CMK (cell line): ENCODE data around the gene CTIF.

Experiments used
- DNase-seq: peaks from one replicate; pipeline ENCODE4 v3.0.0-alpha.2; 2010; ENCODE audit warnings: low read depth

Gene CTIF

DNA sequence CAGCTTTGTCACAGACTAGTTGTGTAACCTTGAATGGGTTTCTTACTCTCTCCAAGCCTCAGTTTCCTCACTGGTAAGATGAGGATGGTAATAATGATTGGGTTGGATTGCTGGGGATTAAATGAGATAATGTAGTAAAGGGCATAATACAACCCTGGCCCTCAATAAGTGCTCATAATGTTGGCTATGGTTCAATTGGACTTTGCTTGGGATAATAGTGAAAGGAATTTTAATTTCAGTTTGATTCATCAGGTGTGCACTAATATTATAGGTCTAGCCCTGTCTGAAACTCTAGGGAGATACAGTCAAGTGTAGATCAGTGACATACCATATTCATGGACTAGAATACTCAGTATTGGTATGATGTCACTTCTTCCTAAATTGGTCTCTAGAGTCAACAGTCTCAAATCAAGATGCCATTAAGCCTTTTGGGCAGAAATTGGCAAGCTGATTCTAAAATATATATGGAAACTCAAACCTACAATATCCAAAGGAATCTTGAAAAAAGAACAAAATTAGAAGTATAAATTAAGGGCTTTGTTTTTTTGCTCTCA, 250.5 kb downstream of the CTIF start:
- no peak for DNase-seq

DNA sequence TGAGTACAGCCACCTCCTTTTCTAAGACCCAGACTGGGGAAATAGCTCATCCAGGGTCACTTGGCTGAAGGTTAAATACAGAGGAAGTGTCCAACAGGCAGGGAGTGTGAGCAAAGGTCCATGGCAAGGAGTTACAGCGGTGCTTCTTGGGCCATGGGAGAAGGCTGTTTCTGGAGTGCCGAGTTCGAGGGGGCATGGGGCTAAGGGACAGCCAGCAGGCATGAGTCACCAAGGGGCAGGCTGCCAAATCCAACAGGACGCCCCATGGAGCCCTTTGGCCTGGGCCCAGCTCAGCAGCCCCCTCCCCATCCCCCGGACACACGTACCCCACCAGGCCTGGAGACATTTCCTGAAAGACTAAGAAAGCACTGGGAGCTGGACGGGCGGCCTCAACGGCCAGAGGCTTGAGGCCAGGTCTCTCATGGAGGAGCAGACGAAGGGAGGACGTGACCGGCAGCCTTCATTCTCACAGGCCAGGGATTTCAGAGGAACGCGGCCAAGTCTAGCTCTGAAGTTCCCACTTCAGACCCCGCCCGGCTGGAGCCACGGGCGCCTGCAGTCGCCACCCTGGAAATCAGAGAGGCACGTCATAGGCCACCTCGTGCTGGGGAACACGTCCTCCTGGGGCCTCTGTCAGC, 251.5 kb downstream of the CTIF start:
- no peak for DNase-seq

GRCh38 chr18:48790869-48791635, 252.2 kb downstream of the CTIF start:
- no peak for DNase-seq

DNA sequence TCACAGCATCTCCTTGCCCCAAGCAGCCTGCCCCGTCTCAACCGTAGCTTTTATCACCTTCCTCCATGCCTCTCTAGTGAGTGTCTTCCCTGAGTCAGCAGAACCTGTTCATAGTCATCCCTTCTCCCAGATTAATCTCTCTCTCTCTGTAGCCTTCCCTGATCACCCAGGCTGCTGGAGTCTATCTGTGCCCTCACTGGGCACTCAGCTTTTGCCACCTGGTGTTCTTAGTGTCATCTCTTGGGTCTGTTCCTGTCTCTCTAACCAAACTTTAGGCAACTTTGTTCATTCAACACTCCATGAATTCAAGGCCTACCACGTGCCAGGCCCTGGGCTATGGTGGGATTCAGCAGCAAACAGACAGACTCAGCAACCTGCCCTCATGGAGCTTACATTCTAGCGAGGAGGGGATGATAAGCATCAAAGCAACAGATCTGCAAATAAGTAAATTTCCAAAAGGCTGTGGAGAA, 252.8 kb downstream of the CTIF start:
- DNase-seq: no peak

DNA sequence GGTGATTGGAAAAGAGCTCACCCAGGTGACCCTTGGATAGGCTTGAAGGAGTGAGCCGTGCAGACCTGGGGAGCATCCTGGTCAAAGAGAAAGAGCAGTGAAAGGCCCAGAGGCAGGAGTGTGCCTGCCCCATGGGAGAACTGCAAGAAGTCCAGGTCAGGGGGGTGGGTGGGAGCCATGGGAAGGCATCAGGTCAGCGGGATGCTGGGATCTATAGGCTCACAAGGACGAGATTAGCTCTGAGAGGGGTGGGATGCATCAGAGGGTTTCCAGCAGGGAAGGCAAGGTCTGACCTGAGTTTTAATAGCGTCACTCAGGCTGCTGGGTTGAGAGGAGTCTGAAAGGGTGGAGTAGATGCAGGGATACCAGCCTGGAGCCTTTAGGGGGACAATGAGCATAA, 253.3 kb downstream of the CTIF start:
- DNase-seq: no peak

GRCh38 chr18:48792611-48793380, 254.0 kb downstream of the CTIF start:
- DNase-seq: no peak

DNA sequence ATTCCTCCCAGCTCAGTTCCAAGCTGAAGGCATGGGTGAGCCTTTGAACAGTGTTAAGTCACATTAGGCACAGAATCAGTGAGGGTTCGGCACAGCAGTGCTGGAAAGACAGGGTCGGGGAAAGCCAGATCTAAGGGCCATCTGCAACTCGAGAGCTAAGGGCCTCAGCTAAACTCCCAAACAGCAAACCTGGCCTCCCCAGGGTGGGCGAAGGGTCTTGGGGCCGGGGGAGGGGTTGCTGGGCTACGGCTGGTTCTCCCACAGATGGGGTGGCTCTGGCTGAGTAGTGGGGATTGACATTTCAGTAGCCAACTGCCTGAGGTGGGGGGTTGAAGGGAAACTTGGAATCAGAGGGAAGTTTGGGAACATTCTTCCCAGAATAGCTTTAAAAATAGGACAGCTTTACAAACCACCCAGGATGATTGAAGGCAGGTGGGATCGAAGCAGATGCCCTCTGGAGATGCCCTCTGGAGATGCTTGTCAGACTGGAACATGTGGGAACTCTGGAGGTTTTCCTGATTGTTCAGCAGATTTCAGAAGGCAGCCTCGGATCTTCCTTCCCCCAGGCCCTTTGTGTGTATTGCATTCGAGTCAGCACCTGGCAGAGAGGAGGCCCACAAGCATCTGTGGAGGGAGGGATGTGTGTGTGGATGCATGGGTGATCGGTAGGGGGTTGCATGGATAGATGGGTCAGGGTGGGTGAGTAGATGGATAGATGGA, 255.6 kb downstream of the CTIF start:
- DNase-seq: no peak

- DNase-seq: no peak
Measured at GRCh38 chr18:48795696-48796095, 256.9 kb downstream of the CTIF start.

- no peak for DNase-seq
Measured at GRCh38 chr18:48796491-48797205, 257.8 kb downstream of the CTIF start.

DNA sequence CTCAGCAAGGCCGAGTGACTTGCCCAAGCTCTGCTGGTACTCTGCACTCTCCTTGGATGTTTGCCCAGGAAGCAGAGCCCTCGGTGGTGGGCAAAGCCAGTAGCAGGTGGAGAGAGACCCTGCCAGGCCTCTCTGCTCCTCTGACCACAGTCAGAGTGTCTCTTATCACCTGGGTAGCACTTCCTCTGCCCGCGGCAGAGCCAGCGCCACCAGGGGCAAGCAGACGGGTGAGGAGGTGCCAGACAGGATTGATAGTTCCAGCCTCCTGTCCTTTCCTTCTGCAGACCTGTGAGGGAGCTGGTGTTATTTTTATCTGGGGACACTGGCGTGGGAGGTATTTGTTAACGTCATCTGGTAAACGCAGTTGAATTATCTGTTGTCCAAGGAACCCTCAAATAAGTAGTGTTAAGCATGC, 259.0 kb downstream of the CTIF start:
- DNase-seq: no peak

- DNase-seq: no peak
Measured at GRCh38 chr18:48798334-48799245, 259.8 kb downstream of the CTIF start.

GRCh38 chr18:48799724-48800315, 261.0 kb downstream of the CTIF start:
- DNase-seq: no peak

GRCh38 chr18:48800466-48800865, 261.6 kb downstream of the CTIF start:
- DNase-seq: no peak

DNA sequence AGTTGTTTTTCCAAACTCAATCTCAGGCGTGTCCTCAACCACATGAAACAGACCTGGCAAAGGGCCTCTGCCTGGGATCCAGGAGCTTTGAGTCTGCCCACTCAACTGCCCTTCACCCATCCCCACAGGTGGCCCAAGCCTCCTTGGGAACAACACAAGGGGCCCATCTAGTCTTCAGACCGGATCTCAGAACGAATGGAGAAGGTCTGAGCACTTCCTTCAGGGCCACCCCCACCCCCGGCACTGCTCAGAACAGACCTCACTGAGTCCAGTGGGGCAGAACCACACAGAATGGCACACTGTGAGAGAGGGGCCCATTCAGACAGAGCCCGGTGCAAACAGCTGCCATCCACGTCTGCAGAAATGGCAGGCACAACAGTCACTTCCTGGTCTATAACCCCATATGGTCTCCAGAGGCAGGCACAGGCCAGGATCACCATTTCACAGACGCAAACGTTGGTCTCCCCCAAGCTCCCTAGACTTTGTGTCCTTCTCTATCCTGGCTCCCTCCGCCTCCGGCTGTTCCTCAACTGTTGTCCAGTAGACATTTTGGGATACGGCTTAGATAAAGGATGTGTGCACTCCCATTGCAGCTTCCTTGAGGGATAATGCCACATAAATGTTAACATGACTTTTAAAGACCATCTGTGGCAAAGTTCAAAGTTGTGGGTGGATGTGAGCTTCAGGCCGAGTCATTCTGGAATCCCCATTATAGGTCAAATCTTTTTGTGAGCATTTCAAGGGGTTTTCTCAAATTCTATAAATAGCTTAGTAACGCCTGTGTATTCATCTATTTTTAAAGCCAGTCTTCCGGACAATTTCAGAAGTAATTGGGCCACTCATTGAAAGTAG, 262.3 kb downstream of the CTIF start:
- DNase-seq: no peak

DNA sequence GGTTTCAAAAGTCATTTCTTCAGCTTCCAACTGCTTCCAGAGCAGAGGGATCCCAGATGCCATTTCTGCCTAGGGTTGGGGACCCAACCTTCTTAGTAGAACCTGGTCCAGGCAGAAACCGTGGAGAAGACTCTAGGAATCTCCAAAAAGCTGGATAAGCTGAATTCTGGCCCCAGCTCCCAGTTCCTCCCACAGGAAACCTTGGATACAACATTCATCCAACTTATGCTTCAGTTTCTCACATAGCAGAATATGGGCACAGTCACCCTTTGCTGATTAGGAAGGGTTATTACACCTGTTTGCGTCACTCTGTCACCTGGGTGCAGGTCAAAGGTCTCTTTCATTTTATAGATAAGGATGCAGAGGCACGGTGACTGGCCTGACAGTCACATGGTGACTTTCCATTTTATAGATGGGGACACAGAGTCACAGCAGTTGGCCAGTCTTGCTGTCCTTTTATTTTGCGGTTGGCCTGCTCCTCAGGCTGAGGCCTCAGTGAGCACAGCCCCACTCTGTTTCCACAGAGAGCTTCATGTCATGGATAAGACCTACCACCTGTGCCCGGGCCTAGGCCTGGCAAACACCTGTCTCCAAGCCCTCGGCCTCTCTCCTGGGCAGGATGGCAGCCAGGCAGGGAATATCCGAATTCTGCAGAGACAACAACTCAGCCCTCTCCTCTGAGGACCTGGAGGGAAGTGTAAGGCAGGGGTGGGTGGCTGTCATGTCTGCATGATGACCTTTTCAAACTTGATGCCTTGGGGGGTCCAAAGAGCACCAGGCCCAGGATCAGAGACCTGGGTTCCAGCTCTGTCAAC, 263.1 kb downstream of the CTIF start:
- DNase-seq: no peak

GRCh38 chr18:48802543-48803290, 263.9 kb downstream of the CTIF start:
- DNase-seq: no peak

DNA sequence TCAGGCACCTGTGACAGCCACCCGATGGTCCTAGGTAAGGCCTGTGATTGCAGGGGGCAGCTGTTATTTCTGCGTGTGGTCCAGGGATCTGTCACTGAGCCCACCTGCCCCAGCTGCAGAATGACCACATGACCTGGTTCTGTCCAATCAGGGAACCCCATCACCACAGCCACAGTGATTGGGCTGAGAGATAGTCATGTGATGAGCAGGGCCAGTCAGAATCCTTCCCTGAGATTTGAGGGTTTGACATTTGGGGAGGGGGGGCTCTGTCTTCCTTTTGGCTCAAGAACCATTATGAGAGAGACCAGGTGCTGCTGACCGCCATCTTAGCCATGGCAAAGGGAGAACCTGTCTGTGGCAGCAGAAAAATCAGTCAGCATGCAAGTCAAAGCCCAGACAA, 264.7 kb downstream of the CTIF start:
- DNase-seq: no peak
